HG02938 (cell line): ENCODE data around the gene NNT.
"Not testable (repeated sequence)": the region's sequence is repeated elsewhere in the genome, so short reads cannot be mapped to it uniquely, and the experiment has no call there.

Source experiments
- ATAC-seq: cut with Tn5 transposase; IDR thresholded peaks from one replicate; pipeline ENCODE4 v1.9.1; 2021; ENCODE audit warnings: mild to moderate bottlenecking, moderate library complexity; ENCODE audit not compliant: unreplicated experiment

The NNT gene

GRCh38 chr5:43582082-43583005 is 20.6 kb upstream of the NNT start:
- no peak for ATAC-seq

- ATAC-seq: no peak
Measured at GRCh38 chr5:43583724-43584123, 19.3 kb upstream of the NNT start.

- no peak for ATAC-seq
Measured at GRCh38 chr5:43584166-43584699, 18.7 kb upstream of the NNT start.

GRCh38 chr5:43588842-43589241 is 14.1 kb upstream of the NNT start:
- ATAC-seq: no peak

- no peak for ATAC-seq
Measured at GRCh38 chr5:43589310-43589709, 13.7 kb upstream of the NNT start.

- no peak for ATAC-seq
Measured at GRCh38 chr5:43590700-43591099, 12.3 kb upstream of the NNT start.

- ATAC-seq: no peak
Measured at GRCh38 chr5:43592363-43592762, 10.6 kb upstream of the NNT start.

- ATAC-seq: not testable (repeated sequence)
Measured at GRCh38 chr5:43598927-43599326, 4.1 kb upstream of the NNT start.

- no peak for ATAC-seq
Measured at GRCh38 chr5:43601454-43602260, 1.3 kb upstream of the NNT start.

GRCh38 chr5:43603344-43604217 is 601 bp downstream of the NNT start:
- ATAC-seq: peak; percentile 37

- ATAC-seq: no peak
Measured at GRCh38 chr5:43604699-43605098, 1.7 kb downstream of the NNT start.

- no peak for ATAC-seq
Measured at GRCh38 chr5:43606351-43606750, 3.4 kb downstream of the NNT start.

GRCh38 chr5:43608406-43608805 is 5.4 kb downstream of the NNT start:
- no peak for ATAC-seq

- peak; percentile 93 for ATAC-seq
Measured at GRCh38 chr5:43609752-43610151, 6.8 kb downstream of the NNT start.

GRCh38 chr5:43613370-43613769 is 10.4 kb downstream of the NNT start:
- no peak for ATAC-seq

GRCh38 chr5:43615445-43616184 is 12.6 kb downstream of the NNT start:
- no peak for ATAC-seq

- no peak for ATAC-seq
Measured at GRCh38 chr5:43616535-43616934, 13.6 kb downstream of the NNT start.

GRCh38 chr5:43619380-43619779 is 16.4 kb downstream of the NNT start:
- ATAC-seq: no peak

- ATAC-seq: no peak
Measured at GRCh38 chr5:43619911-43620310, 16.9 kb downstream of the NNT start.

- ATAC-seq: no peak
Measured at GRCh38 chr5:43620944-43621505, 18.0 kb downstream of the NNT start.
